ENCODE measurements around the gene GNAZ. TPM values are rescaled to one million over a fixed set of nuclear protein-coding genes. Genes with fewer than 3 reads are reported as not detected.

GNAZ gene
- total RNA-seq, 5 donors from 2014 or later (not counting 1 experiment from before 2014, with no cell fraction given), result 0.70 to 1.4 (median 1.3) TPM

- CTCF ChIA-PET, result interaction anchor here in 1 of 2 donors (0.5 kb wide), 1 partner anchor 298 kb away, joined by 3 read pairs; no protein-coding TSS in a partner anchor
- DNase-seq (no peak), ATAC-seq (replicated peaks in 1 of 4) (no peak)
- no peaks in the 10 kb centered on the region for H3K9me3 Mint-ChIP-seq
- Histone ChIP-seq H3K27ac (ENCODE audit: low read length) (no peak overlapping the region), H3K27me3 (replicated peaks in 1 of 2; ENCODE audit: control insufficient read depth in 2 of 2, extremely low read depth in 1 of 2, insufficient read depth in 2 of 2, low read length in 1 of 2) (peaks cover 0 to 3% of the 10 kb centered on the region in 2 experiments), H3K9me3 (no peaks in the 10 kb centered on the region), H3K4me3 (ENCODE audit: control insufficient read depth in 1 of 2, extremely low read depth in 1 of 2, low read length in 1 of 2) (no peak overlapping the region), H3K4me1 (ENCODE audit: control insufficient read depth in 1 of 2, extremely low read depth in 1 of 2, insufficient read depth in 2 of 2, low read length in 2 of 2) (no peaks in the 10 kb centered on the region), H3K36me3 (ENCODE audit: control insufficient read depth in 2 of 2, extremely low read depth in 1 of 2, insufficient read depth in 1 of 2, low read length in 1 of 2) (no peaks in the 10 kb centered on the region)
- H3K27me3 Mint-ChIP-seq, result no peaks in the 10 kb centered on the region
- H3K36me3 Mint-ChIP-seq, result no peaks in the 10 kb centered on the region
- WGBS (ENCODE audit: insufficient coverage), result 89% methylated on average over 9 of the region's 13 CpGs
- H3K27ac Mint-ChIP-seq, result no peak overlapping the region
- POLR2A ChIA-PET, result no interaction called here
- no peak overlapping the region for H3K4me3 Mint-ChIP-seq
- no peaks in the 10 kb centered on the region for H3K4me1 Mint-ChIP-seq
Observed at GRCh38 chr22:23103199-23103954, 33.1 kb downstream of the GNAZ start.

GRCh38 chr22:23104187-23104971 is 34.1 kb downstream of the GNAZ start:
- POLR2A ChIA-PET, result no interaction called here
- Mint-ChIP-seq H3K4me3 (no peak overlapping the region), H3K9me3 (no peaks in the 10 kb centered on the region), H3K27ac (no peak overlapping the region), H3K36me3 (no peaks in the 10 kb centered on the region), H3K27me3 (no peaks in the 10 kb centered on the region), H3K4me1 (no peaks in the 10 kb centered on the region)
- Histone ChIP-seq H3K4me3 (ENCODE audit: control insufficient read depth in 1 of 2, extremely low read depth in 1 of 2, low read length in 1 of 2) (no peak overlapping the region), H3K9me3 (no peaks in the 10 kb centered on the region), H3K36me3 (ENCODE audit: control insufficient read depth in 2 of 2, extremely low read depth in 1 of 2, insufficient read depth in 1 of 2, low read length in 1 of 2) (no peaks in the 10 kb centered on the region), H3K27me3 (replicated peaks in 1 of 2; ENCODE audit: control insufficient read depth in 2 of 2, extremely low read depth in 1 of 2, insufficient read depth in 2 of 2, low read length in 1 of 2) (peaks cover 0 to 3% of the 10 kb centered on the region in 2 experiments), H3K4me1 (ENCODE audit: control insufficient read depth in 1 of 2, extremely low read depth in 1 of 2, insufficient read depth in 2 of 2, low read length in 2 of 2) (no peaks in the 10 kb centered on the region), H3K27ac (ENCODE audit: low read length) (no peak overlapping the region)
- CTCF ChIA-PET, result no interaction called here
- WGBS (ENCODE audit: insufficient coverage), result 90% methylated on average over 8 of the region's 12 CpGs
- no peak for ATAC-seq (replicated peaks in 1 of 4)
- no peak for DNase-seq

DNA sequence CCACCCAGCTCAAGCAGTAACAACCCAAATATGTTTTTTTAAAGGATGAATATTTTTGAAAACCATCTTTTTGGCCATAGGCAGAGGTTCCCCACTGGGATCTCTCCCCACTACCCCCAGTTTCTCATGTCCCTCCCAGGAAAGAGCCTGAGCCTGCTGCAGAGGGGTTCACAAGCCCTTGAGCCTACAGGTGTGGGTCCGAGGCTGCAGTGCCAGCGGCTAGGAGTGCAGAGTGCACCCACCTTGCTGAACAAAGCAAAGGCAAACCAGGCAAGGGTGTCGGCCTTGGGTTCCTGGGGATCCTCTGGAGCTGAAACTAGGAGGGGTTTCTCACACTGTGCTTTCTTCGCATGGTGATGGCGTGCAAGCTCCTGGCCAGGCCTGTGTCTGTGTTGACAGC is 35.0 kb downstream of the GNAZ start:
- H3K4me1 ChIP-seq (ENCODE audit: control insufficient read depth in 1 of 2, extremely low read depth in 1 of 2, insufficient read depth in 2 of 2, low read length in 2 of 2), result no peaks in the 10 kb centered on the region
- no peaks in the 10 kb centered on the region for H3K36me3 ChIP-seq (ENCODE audit: control insufficient read depth in 2 of 2, extremely low read depth in 1 of 2, insufficient read depth in 1 of 2, low read length in 1 of 2)
- Mint-ChIP-seq H3K4me1 (no peaks in the 10 kb centered on the region), H3K36me3 (no peaks in the 10 kb centered on the region), H3K27me3 (no peaks in the 10 kb centered on the region), H3K27ac (no peak overlapping the region), H3K9me3 (no peaks in the 10 kb centered on the region), H3K4me3 (no peak overlapping the region)
- ChIA-PET CTCF (no interaction called here), POLR2A (no interaction called here)
- DNase-seq (no peak), ATAC-seq (replicated peaks in 1 of 4) (no peak)
- peaks cover 0 to 3% of the 10 kb centered on the region in 2 experiments for H3K27me3 ChIP-seq (replicated peaks in 1 of 2; ENCODE audit: control insufficient read depth in 2 of 2, extremely low read depth in 1 of 2, insufficient read depth in 2 of 2, low read length in 1 of 2)
- no peak overlapping the region for H3K4me3 ChIP-seq (ENCODE audit: control insufficient read depth in 1 of 2, extremely low read depth in 1 of 2, low read length in 1 of 2)
- H3K9me3 ChIP-seq, result no peaks in the 10 kb centered on the region
- 76% methylated on average over 3 of the region's 5 CpGs for WGBS (ENCODE audit: insufficient coverage)
- no peak overlapping the region for H3K27ac ChIP-seq (ENCODE audit: low read length)

DNA sequence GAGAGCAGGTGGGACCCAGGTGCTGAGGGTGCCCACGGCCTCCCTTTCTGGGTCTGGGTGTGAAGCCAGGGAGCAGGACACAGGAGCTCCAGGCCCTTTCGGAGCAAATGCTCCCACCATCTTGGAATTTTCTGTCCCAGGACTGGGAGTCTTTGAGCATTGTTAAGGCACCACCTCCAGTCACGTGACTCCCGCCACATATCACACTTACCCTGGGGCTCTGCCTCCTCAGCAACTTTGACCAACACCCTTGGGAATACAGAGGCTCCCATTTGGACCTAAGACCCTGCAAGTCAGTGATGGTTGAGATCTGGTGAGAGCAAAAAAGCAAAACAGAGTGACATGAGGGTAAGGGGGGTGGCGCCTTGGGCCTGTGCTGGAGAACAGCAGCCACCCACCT is 35.6 kb downstream of the GNAZ start:
- Histone ChIP-seq H3K27ac (ENCODE audit: low read length) (no peak overlapping the region), H3K36me3 (ENCODE audit: control insufficient read depth in 2 of 2, extremely low read depth in 1 of 2, insufficient read depth in 1 of 2, low read length in 1 of 2) (no peaks in the 10 kb centered on the region), H3K4me3 (ENCODE audit: control insufficient read depth in 1 of 2, extremely low read depth in 1 of 2, low read length in 1 of 2) (no peak overlapping the region), H3K27me3 (replicated peaks in 1 of 2; ENCODE audit: control insufficient read depth in 2 of 2, extremely low read depth in 1 of 2, insufficient read depth in 2 of 2, low read length in 1 of 2) (peaks cover 0 to 3% of the 10 kb centered on the region in 2 experiments), H3K9me3 (no peaks in the 10 kb centered on the region), H3K4me1 (ENCODE audit: control insufficient read depth in 1 of 2, extremely low read depth in 1 of 2, insufficient read depth in 2 of 2, low read length in 2 of 2) (no peaks in the 10 kb centered on the region)
- WGBS (ENCODE audit: insufficient coverage), result 94% methylated on average over 2 of the region's 5 CpGs
- Mint-ChIP-seq H3K36me3 (no peaks in the 10 kb centered on the region), H3K9me3 (no peaks in the 10 kb centered on the region), H3K27ac (no peak overlapping the region), H3K4me3 (no peak overlapping the region), H3K27me3 (no peaks in the 10 kb centered on the region), H3K4me1 (no peaks in the 10 kb centered on the region)
- DNase-seq, result no peak
- POLR2A ChIA-PET, result interaction anchor here in 1 of 2 donors (0.7 kb wide), 1 partner anchor 53 kb away, joined by 3 read pairs; no protein-coding TSS in a partner anchor
- ATAC-seq (replicated peaks in 1 of 4), result no peak
- CTCF ChIA-PET, result no interaction called here

- whole genome bisulfite sequencing (ENCODE audit: insufficient coverage), result 96% methylated on average over 4 of the region's 4 CpGs
- H3K9me3 ChIP-seq, result no peaks in the 10 kb centered on the region
- H3K27ac Mint-ChIP-seq, result no peak overlapping the region
- H3K36me3 ChIP-seq (ENCODE audit: control insufficient read depth in 2 of 2, extremely low read depth in 1 of 2, insufficient read depth in 1 of 2, low read length in 1 of 2), result no peaks in the 10 kb centered on the region
- CTCF ChIA-PET, result no interaction called here
- no peak for DNase-seq
- peaks cover 0 to 3% of the 10 kb centered on the region in 2 experiments for H3K27me3 ChIP-seq (replicated peaks in 1 of 2; ENCODE audit: control insufficient read depth in 2 of 2, extremely low read depth in 1 of 2, insufficient read depth in 2 of 2, low read length in 1 of 2)
- no peak overlapping the region for H3K4me3 Mint-ChIP-seq
- ATAC-seq (replicated peaks in 1 of 4), result no peak
- H3K4me1 Mint-ChIP-seq, result no peaks in the 10 kb centered on the region
- no peak overlapping the region for H3K4me3 ChIP-seq (ENCODE audit: control insufficient read depth in 1 of 2, extremely low read depth in 1 of 2, low read length in 1 of 2)
- H3K27ac ChIP-seq (ENCODE audit: low read length), result no peak overlapping the region
- no peaks in the 10 kb centered on the region for H3K36me3 Mint-ChIP-seq
- H3K4me1 ChIP-seq (ENCODE audit: control insufficient read depth in 1 of 2, extremely low read depth in 1 of 2, insufficient read depth in 2 of 2, low read length in 2 of 2), result no peaks in the 10 kb centered on the region
- POLR2A ChIA-PET, result interaction anchor here in 1 of 2 donors (0.7 kb wide), 1 partner anchor 52 kb away, joined by 3 read pairs; no protein-coding TSS in a partner anchor
- no peaks in the 10 kb centered on the region for H3K27me3 Mint-ChIP-seq
- no peaks in the 10 kb centered on the region for H3K9me3 Mint-ChIP-seq
Observed at GRCh38 chr22:23106344-23106743, 36.0 kb downstream of the GNAZ start.

- peaks cover 0 to 3% of the 10 kb centered on the region in 2 experiments for H3K27me3 ChIP-seq (replicated peaks in 1 of 2; ENCODE audit: control insufficient read depth in 2 of 2, extremely low read depth in 1 of 2, insufficient read depth in 2 of 2, low read length in 1 of 2)
- no peaks in the 10 kb centered on the region for H3K4me1 ChIP-seq (ENCODE audit: control insufficient read depth in 1 of 2, extremely low read depth in 1 of 2, insufficient read depth in 2 of 2, low read length in 2 of 2)
- Mint-ChIP-seq H3K9me3 (no peaks in the 10 kb centered on the region), H3K36me3 (no peaks in the 10 kb centered on the region), H3K4me3 (no peak overlapping the region), H3K27ac (no peak overlapping the region), H3K27me3 (no peaks in the 10 kb centered on the region), H3K4me1 (no peaks in the 10 kb centered on the region)
- no peak overlapping the region for H3K4me3 ChIP-seq (ENCODE audit: control insufficient read depth in 1 of 2, extremely low read depth in 1 of 2, low read length in 1 of 2)
- DNase-seq (no peak), ATAC-seq (replicated peaks in 1 of 4) (no peak)
- ChIA-PET CTCF (no interaction called here), POLR2A (no interaction called here)
- 82% methylated on average over 8 of the region's 8 CpGs for WGBS (ENCODE audit: insufficient coverage)
- no peak overlapping the region for H3K27ac ChIP-seq (ENCODE audit: low read length)
- H3K9me3 ChIP-seq, result no peaks in the 10 kb centered on the region
- no peaks in the 10 kb centered on the region for H3K36me3 ChIP-seq (ENCODE audit: control insufficient read depth in 2 of 2, extremely low read depth in 1 of 2, insufficient read depth in 1 of 2, low read length in 1 of 2)
Observed at GRCh38 chr22:23106906-23107367, 36.6 kb downstream of the GNAZ start.
